Muscle layer of duodenum (tissue), 2 donors: ENCODE data around the gene CDX1.

Source experiments
- H3K27ac ChIP-seq: one replicate; pipeline ENCODE4 v1.7.0; 2013; ENCODE audit warnings: mild to moderate bottlenecking, low read length
- H3K27me3 ChIP-seq: one replicate; pipeline ENCODE4 v1.7.0; 2013; ENCODE audit warnings: low read depth, mild to moderate bottlenecking, control low read depth, low read length
- H3K36me3 ChIP-seq, 2 donors: one replicate each; pipeline ENCODE4 v1.7.0; 2013; ENCODE audit warnings: low read length in 2 of 2, control low read depth in 1 of 2, mild to moderate bottlenecking in 1 of 2; ENCODE audit not compliant: insufficient read depth in 2 of 2, control insufficient read depth in 1 of 2
- H3K4me1 ChIP-seq, 2 donors: one replicate each; pipeline ENCODE4 v1.7.0; 2013; ENCODE audit warnings: low read length in 2 of 2, mild to moderate bottlenecking in 2 of 2, control low read depth in 1 of 2, moderate library complexity in 1 of 2; ENCODE audit not compliant: insufficient read depth in 2 of 2, control insufficient read depth in 1 of 2
- H3K4me3 ChIP-seq, 2 donors: one replicate each; pipeline ENCODE4 v1.7.0; 2013; ENCODE audit warnings: low read length in 2 of 2, low read depth in 1 of 2, mild to moderate bottlenecking in 1 of 2
- H3K9me3 ChIP-seq, 2 donors: one replicate each; pipeline ENCODE4 v1.7.0; 2013; ENCODE audit warnings: low read length in 2 of 2, control low read depth in 1 of 2, mild to moderate bottlenecking in 1 of 2; ENCODE audit not compliant: control insufficient read depth in 1 of 2
- donor health status: healthy.

CDX1 gene

DNA sequence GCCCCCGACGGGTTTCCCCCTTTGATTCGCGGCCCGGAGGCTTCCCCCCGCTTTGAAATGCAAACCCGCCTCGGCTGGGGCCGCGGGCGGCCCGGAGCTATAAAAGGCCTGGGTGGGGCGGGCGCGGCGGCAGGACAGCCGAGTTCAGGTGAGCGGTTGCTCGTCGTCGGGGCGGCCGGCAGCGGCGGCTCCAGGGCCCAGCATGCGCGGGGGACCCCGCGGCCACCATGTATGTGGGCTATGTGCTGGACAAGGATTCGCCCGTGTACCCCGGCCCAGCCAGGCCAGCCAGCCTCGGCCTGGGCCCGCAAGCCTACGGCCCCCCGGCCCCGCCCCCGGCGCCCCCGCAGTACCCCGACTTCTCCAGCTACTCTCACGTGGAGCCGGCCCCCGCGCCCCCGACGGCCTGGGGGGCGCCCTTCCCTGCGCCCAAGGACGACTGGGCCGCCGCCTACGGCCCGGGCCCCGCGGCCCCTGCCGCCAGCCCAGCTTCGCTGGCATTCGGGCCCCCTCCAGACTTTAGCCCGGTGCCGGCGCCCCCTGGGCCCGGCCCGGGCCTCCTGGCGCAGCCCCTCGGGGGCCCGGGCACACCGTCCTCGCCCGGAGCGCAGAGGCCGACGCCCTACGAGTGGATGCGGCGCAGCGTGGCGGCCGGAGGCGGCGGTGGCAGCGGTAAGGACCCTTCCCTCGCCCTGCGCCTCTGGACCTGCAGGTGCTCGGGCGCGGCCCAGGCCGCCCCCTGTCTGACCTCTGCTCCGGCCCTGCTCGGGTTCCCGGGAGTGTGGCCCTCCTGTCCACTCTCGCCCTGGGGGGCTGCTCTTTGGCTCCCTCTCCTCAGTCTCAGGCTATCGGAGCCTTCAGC is at the start of gene CDX1:
Gene CDX1 (plus strand): TSS at position 129 of the 862 bp plus-strand sequence. CDS start 99 bp downstream, at position 228.
- no peaks in the 10 kb centered on the region for H3K9me3 ChIP-seq
- H3K27ac ChIP-seq: peak within 1 kb of the TSS; percentile 71
- peaks cover 6% of the 10 kb centered on the region for H3K27me3 ChIP-seq
- peaks cover 0 to 3% of the 10 kb centered on the region in 2 donors for H3K4me1 ChIP-seq
- no peaks in the 10 kb centered on the region for H3K36me3 ChIP-seq
- H3K4me3 ChIP-seq: peak within 1 kb of the TSS in 1 of 2 donors; percentile 56

DNA sequence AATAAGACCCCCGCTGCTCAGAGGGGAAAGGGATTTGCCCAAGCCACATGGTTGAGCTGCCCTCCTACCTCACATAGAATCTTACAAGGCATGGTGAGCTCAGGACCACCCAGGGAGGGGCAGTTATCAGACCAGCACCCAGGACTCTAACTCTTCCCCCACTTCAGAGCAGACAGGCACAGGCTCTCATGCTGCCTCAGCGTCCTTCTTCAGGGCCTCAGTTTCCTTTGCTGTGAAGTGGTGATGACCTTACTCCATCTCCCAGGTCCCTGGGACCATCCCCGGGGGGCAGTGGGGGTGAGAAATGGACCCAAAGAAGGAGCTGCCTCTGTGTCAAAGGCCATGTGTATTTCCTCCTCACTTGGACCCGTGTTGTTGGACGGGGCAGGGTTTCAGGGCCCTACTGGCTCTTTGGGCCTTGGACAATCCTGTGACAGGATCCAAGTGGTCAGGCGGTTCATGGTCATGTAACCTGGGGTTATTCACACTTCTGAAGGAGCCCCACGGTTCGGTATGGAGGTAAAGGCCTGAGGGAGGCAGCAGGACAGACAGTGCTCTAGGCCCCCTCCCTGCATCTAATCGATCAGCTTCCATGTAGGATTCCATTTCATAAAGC is 48.5 kb upstream of the CDX1 start:
- no peak overlapping the region for H3K4me3 ChIP-seq
- no peak overlapping the region for H3K27ac ChIP-seq
- peaks cover 0 to 2% of the 10 kb centered on the region in 2 donors for H3K4me1 ChIP-seq
- peaks cover 20 to 38% of the 10 kb centered on the region in 2 donors for H3K36me3 ChIP-seq
- no peaks in the 10 kb centered on the region for H3K27me3 ChIP-seq
- no peaks in the 10 kb centered on the region for H3K9me3 ChIP-seq

DNA sequence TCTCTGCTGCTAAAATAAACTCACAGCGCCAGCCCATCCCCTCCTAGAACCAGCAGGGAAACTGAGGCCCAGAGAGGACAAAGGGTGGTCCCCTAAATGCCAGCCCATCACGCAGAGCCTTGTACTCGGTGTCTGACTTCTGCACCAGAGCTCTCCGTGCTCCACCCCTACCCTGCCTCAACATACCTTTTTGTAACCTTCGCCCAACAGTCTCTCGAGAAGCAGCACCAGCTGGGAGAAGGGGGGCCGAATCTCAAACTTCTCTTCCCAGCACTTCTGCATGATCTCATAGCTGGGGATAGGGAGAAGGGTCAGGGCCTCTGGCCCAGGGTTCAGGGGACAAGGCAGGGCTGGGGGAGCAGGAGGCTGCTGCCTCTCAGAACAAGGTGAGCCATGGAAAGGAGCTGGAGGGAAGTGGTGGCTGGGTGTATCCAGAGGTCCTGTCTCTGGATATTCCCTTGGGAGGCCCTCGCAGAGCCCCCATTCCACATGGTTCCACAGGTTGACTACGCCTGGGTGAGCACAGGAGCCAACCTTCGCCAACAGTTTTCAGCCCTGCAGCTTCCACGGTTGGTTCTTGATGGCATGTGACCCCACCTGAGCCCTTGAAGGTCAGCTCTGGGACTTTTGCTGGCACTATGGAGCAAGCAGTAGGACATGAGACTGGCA is 47.9 kb upstream of the CDX1 start:
- H3K9me3 ChIP-seq: no peaks in the 10 kb centered on the region
- H3K4me3 ChIP-seq: no peak overlapping the region
- no peaks in the 10 kb centered on the region for H3K4me1 ChIP-seq
- no peaks in the 10 kb centered on the region for H3K27me3 ChIP-seq
- H3K36me3 ChIP-seq: peaks cover 20 to 38% of the 10 kb centered on the region in 2 donors
- no peak overlapping the region for H3K27ac ChIP-seq

DNA sequence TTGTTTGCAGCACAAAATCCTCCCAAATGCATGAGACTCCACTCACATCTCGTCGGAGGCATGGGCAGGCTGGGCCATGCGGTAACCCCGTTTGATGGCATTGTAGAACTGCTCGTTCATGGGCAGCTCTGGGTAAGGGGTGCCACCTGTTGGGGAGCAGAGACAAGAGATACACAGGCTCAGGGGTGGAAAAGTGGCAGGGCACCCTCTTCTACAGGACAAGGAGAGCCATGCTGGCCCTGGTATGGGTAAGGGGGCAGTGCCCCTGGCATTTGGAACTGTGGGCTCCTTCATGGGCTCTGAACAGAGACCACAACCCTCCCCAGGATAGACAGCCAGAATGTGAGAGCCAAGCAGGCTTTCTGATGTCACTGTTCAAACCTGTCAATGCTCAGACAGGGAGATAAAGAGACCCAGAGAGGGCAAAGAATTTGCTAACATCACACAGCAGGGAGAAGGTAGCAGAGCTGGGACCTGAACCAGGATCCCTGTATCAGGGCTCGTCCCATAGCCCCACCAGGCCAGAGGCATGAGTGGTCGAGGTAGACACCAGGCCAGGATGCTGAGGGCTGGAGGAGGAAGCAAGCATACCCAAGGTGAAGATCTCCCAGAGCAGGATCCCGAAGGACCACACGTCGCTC is 47.0 kb upstream of the CDX1 start:
- H3K4me1 ChIP-seq: no peaks in the 10 kb centered on the region
- H3K9me3 ChIP-seq: no peaks in the 10 kb centered on the region
- peaks cover 20 to 42% of the 10 kb centered on the region in 2 donors for H3K36me3 ChIP-seq
- H3K27ac ChIP-seq: no peak overlapping the region
- H3K4me3 ChIP-seq: no peak overlapping the region
- H3K27me3 ChIP-seq: no peaks in the 10 kb centered on the region

DNA sequence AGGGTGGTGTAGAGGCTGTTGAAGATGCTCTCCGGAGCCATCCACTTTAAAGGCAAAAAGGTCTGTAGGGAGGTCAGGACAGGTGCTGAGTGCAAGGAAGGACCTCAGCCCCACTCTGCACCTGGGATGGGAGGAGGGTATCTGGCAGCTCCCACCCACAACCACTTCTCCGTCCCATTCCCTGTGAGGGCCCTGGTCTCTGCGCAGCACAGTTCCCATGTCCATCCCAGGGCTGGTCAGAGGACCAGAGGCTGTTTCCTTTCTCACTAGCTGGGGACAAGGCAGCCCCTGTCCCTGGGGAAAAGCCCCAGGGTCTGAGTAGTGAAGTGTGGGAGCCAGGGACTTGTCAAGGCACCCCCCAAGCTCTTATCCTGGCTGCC is 46.5 kb upstream of the CDX1 start:
- Histone ChIP-seq H3K36me3 (peaks cover 20 to 42% of the 10 kb centered on the region in 2 donors), H3K27me3 (no peaks in the 10 kb centered on the region), H3K4me3 (no peak overlapping the region), H3K27ac (no peak overlapping the region), H3K9me3 (no peaks in the 10 kb centered on the region), H3K4me1 (no peaks in the 10 kb centered on the region)

DNA sequence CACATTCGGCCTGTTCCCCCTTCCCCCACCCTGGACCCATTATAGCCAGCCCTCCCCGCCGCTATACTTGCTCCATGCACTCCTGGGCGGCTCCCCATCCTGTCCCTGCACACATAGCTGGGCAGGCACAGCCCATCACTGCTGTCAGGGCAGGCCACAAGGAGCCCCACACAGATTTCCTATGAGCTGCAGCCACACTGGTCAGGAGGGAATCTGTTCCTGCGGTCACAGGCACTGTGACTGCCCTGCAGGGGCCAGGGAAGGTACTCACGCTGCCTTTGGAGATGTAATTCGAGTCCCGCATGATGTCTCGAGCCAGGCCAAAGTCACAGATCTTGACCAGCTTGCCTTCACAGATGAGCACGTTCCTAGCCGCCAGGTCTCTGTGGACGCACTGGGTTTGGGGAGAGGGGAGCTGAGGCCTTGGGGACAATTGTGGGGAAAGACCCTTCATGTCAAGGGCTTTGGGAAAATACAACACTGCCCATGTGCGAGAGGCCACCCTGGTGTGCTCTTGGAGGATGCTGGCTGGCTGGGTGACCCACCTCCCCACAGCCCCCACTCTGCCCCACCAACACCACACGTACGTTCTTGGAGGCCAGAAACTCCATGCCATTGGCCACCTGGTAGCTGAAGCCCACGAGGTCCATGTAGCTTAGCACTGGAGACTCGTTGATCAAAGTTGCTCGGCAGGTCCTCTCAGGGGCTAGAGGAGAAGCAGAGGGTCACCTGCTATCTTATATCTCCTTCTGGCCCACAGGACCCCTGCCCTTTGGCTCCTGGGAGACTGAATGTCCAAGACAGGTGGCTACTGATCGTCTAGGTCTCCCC is 45.7 kb upstream of the CDX1 start:
- H3K27ac ChIP-seq: no peak overlapping the region

DNA sequence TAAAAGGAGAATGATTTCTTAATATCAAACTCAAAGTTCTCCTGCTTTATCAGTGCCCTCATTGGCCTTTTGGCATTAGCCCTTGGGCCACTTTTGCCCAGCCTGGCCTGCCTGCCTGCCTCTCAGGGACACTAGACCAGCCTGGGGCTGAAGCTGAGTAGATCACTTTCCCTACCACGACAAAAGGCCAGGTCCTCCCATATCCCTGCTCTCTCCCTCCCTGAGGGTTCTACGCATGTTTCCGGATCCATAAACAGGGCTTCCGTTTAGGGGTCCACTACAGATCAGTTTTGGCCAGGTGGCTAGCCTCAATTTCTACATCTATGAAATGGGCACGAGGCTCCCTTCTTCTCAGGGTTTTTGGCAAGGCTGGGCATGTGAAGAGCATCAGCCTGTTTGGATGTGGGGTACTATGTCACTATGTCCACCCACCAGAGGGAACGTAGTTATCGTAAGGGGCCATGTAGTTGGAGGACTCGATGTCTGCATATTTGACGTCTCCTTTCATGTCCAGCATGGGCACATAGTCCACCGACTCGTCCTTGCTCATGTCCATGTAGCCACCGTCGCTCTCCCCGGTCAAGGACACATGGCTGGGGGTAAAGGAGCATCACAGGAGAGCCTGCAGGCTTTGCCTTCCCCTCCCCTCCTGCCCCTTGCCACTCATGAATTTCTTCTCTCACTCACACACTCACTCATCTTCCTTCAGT is 45.0 kb upstream of the CDX1 start:
- H3K27me3 ChIP-seq: no peaks in the 10 kb centered on the region
- peaks cover 20 to 52% of the 10 kb centered on the region in 2 donors for H3K36me3 ChIP-seq
- no peaks in the 10 kb centered on the region for H3K9me3 ChIP-seq
- no peaks in the 10 kb centered on the region for H3K4me1 ChIP-seq
- H3K27ac ChIP-seq: no peak overlapping the region
- H3K4me3 ChIP-seq: no peak overlapping the region

More for the DNA sequence above, 45.7 kb upstream of the CDX1 start:
- no peaks in the 10 kb centered on the region for H3K9me3 ChIP-seq
- peaks cover 20 to 48% of the 10 kb centered on the region in 2 donors for H3K36me3 ChIP-seq
- no peaks in the 10 kb centered on the region for H3K27me3 ChIP-seq
- H3K4me3 ChIP-seq: no peak overlapping the region
- no peaks in the 10 kb centered on the region for H3K4me1 ChIP-seq

DNA sequence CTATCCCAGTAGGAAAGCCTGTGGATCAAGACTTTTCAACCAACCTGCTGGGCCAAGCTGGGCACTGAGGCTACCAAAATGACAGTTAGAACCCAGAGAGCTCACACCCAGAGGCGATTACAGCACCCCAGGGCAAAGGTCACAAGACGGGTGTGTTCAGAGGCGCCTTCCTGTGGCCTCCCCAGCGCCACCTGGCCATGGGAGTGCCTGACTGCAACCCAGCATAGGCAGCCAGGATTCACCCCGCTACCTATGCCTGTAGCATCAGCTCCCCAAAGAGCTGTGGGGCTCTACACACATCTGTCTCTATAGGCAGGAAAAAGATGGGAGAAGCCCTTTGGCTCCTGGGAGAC is 44.4 kb upstream of the CDX1 start:
- Histone ChIP-seq H3K36me3 (peaks cover 17 to 52% of the 10 kb centered on the region in 2 donors), H3K4me1 (no peaks in the 10 kb centered on the region), H3K9me3 (no peaks in the 10 kb centered on the region), H3K27ac (no peak overlapping the region), H3K4me3 (no peak overlapping the region), H3K27me3 (no peaks in the 10 kb centered on the region)

DNA sequence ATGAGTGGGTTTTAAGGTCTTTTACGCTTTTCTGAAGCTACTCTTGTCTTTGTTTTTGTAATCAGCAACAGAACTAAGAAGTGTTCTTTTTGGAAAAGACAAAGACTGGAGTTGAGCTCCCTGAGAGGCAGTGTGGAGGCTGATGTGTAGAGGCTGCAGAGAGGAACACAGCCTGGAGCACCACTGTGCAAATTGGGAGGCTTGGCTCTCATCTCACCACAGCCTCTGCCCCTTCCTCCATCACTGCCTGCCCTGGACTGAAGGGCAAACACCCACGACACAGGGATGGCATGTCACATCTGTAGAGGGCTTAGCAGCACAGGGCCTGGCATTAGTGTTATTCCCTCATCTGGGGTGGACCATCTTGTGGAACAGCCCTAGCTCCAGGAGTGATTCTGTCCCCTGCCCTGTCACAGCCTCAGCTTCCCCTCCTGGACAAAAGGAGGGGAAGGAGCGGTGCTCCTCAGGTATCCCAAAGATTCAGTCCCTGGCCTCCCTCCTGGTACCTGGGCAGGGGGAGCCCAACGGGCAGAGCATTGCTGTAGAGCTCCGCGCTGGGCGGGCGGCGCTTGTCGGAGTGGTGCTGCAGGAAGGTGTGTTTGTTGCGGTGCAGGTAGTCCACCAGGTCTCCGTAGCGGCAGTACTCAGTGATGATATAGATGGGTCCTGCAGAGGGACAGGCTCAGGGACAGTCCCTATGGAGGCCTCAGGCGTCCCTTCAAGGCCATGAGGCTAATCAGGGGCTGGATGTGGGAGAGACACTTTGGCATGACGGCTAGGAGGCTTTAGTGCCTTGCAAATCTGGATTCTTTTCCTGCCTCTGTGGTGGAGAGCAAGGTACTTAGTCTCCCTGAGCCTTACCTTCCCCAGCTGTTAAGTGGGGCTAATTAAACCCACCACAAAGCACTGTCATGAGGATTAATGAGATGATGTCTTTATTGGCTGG is 43.8 kb upstream of the CDX1 start:
- Histone ChIP-seq H3K4me3 (no peak overlapping the region), H3K4me1 (no peaks in the 10 kb centered on the region), H3K36me3 (peaks cover 12 to 47% of the 10 kb centered on the region in 2 donors), H3K27me3 (no peaks in the 10 kb centered on the region), H3K9me3 (no peaks in the 10 kb centered on the region), H3K27ac (no peak overlapping the region)
